ENCODE results near the gene PAM. TPM values are rescaled to one million over a fixed set of nuclear protein-coding genes. Genes with fewer than 3 reads are reported as not detected.
A peak's percentile ranks its signal among the peaks of the same experiment; 100 is the strongest.

PAM gene
- total and polyA plus RNA-seq, 12 donors, result 488 to 1,485 (median 1,074) TPM

GRCh38 chr5:102853680-102854079, 98.6 kb downstream of the PAM start:
- H3K9me3 ChIP-seq, result no peaks in the 10 kb centered on the region
- no peaks in the 10 kb centered on the region for H3K27me3 ChIP-seq
- no peak for DNase-seq
- 80 to 89% methylated on average over 4 of the region's 4 CpGs for WGBS, 2 donors
- no peak overlapping the region for H3K27ac ChIP-seq
- peaks cover 0 to 18% (median 0%) of the 10 kb centered on the region in 9 donors for H3K4me1 ChIP-seq
- TF ChIP-seq CTCF (IDR thresholded peaks at IDR 0.05), result no peak
- intact Hi-C loops (cut with DNase I), result no loop called here
- no peak overlapping the region for H3K4me3 ChIP-seq
- no peak for ATAC-seq
- H3K36me3 ChIP-seq, result no peaks in the 10 kb centered on the region

GRCh38 chr5:102855681-102856388, 100.7 kb downstream of the PAM start:
- Histone ChIP-seq H3K9me3 (peaks cover 0 to 2% (median 0%) of the 10 kb centered on the region in 11 donors), H3K27ac (no peak overlapping the region), H3K4me3 (no peak overlapping the region), H3K4me1 (peaks cover 0 to 18% (median 0%) of the 10 kb centered on the region in 9 donors), H3K36me3 (peaks cover 0 to under 1% (median 0%) of the 10 kb centered on the region in 9 donors), H3K27me3 (no peaks in the 10 kb centered on the region)
- WGBS, 2 donors, result 85 to 88% methylated on average over 4 of the region's 4 CpGs
- intact Hi-C loops (cut with DNase I), result loop anchor here in 1 of 10 donors (5.0 kb wide), 1 partner anchor 39 kb away; no protein-coding TSS in a partner anchor
- ATAC-seq (no peak), DNase-seq (no peak)
- TF ChIP-seq CTCF (IDR thresholded peaks at IDR 0.05), result no peak

- no peak for TF ChIP-seq CTCF (IDR thresholded peaks at IDR 0.05)
- Histone ChIP-seq H3K9me3 (peaks cover 0 to 7% (median 0%) of the 10 kb centered on the region in 11 donors), H3K27me3 (no peaks in the 10 kb centered on the region), H3K4me1 (peaks cover 0 to 18% (median 0%) of the 10 kb centered on the region in 9 donors), H3K4me3 (no peak overlapping the region), H3K27ac (no peak overlapping the region), H3K36me3 (peaks cover 0 to 3% (median 0%) of the 10 kb centered on the region in 9 donors)
- DNase-seq, result no peak
- intact Hi-C loops (cut with DNase I), result loop anchor here in 1 of 10 donors (5.0 kb wide), 1 partner anchor 39 kb away; no protein-coding TSS in a partner anchor
- WGBS, 2 donors, result 83 to 87% methylated on average over 4 of the region's 4 CpGs
- ATAC-seq, result no peak
These were observed 101.3 kb downstream of the PAM start for GRCh38 chr5:102856389-102856777.

- 77 to 86% methylated on average over 6 of the region's 6 CpGs for WGBS, 2 donors
- peak in 1 of 2 donors; percentile 15 for DNase-seq
These were observed 102.1 kb downstream of the PAM start for GRCh38 chr5:102857076-102857818.

More at GRCh38 chr5:102857076-102857818, 102.1 kb downstream of the PAM start:
- peaks cover 0 to 18% (median 0%) of the 10 kb centered on the region in 9 donors for H3K4me1 ChIP-seq
- peak in 7 of 8 donors; percentile 44 to 92 (median 71) for ATAC-seq
- TF ChIP-seq CTCF (IDR thresholded peaks at IDR 0.05), result no peak
- peaks cover 0 to 8% (median 0%) of the 10 kb centered on the region in 11 donors for H3K9me3 ChIP-seq
- no peak overlapping the region for H3K27ac ChIP-seq
- no peaks in the 10 kb centered on the region for H3K27me3 ChIP-seq
- peaks cover 0 to 3% (median 0%) of the 10 kb centered on the region in 9 donors for H3K36me3 ChIP-seq
- intact Hi-C loops (cut with DNase I), result loop anchor here in 1 of 10 donors (5.0 kb wide), 1 partner anchor 40 kb away; no protein-coding TSS in a partner anchor
- no peak overlapping the region for H3K4me3 ChIP-seq

Data from heart right ventricle (tissue), 16 donors.